GM23338 (cell line): ENCODE results near the gene CCDC93. TPM values are rescaled to one million over a fixed set of nuclear protein-coding genes. Genes with fewer than 3 reads are reported as not detected.

Experiments used
- ATAC-seq: fragments of 200-7000 bp; cut with Tn5 transposase; 3 replicates; pipeline ENCODE4 v1.9.1; 2020
- DNase-seq: peaks from one replicate; pipeline ENCODE4 v3.0.0-alpha.2; 2015; ENCODE audit warnings: low spot score
- H2AFZ ChIP-seq: fragments of 200-600 bp; sonication (generic); 2 replicates; pipeline ENCODE4 v1.8.0; 2016; ENCODE audit warnings: antibody characterized with exemption, mild to moderate bottlenecking, moderate library complexity
- H3F3A ChIP-seq: fragments of 200-600 bp; sonication (generic); replicated peaks from 2 replicates; pipeline ENCODE4 v1.8.0; 2017; ENCODE audit warnings: antibody characterized with exemption, mixed run types, low read depth
- H3K27ac ChIP-seq: fragments of 200-600 bp; sonication (generic); 2 replicates; pipeline ENCODE4 v1.6.1; 2016; ENCODE audit warnings: low read depth
- H3K27me3 ChIP-seq: fragments of 200-600 bp; sonication (generic); 2 replicates; pipeline ENCODE4 v1.8.0; 2016; ENCODE audit warnings: mild to moderate bottlenecking, mixed run types, moderate library complexity; ENCODE audit not compliant: insufficient read depth
- H3K36me3 ChIP-seq: fragments of 200-600 bp; sonication (generic); 2 replicates; pipeline ENCODE4 v1.8.0; 2016; ENCODE audit warnings: mild to moderate bottlenecking; ENCODE audit not compliant: insufficient read depth
- H3K4me1 ChIP-seq: fragments of 200-600 bp; sonication (generic); 2 replicates; pipeline ENCODE4 v1.8.0; 2016; ENCODE audit warnings: mild to moderate bottlenecking, moderate library complexity; ENCODE audit not compliant: insufficient read depth
- H3K4me2 ChIP-seq: fragments of 200-600 bp; sonication (generic); 2 replicates; pipeline ENCODE4 v1.7.1; 2017; ENCODE audit warnings: mixed run types
- H3K4me3 ChIP-seq: fragments of 200-600 bp; sonication (generic); 2 replicates; pipeline ENCODE4 v1.6.1; 2016; ENCODE audit warnings: mixed run types
- H3K79me2 ChIP-seq: fragments of 200-600 bp; sonication (generic); replicated peaks from 2 replicates; pipeline ENCODE4 v1.8.0; 2017; ENCODE audit warnings: mild to moderate bottlenecking; ENCODE audit not compliant: insufficient read depth
- H3K9me2 ChIP-seq: fragments of 200-600 bp; sonication (generic); 2 replicates; pipeline ENCODE4 v1.8.0; 2017; ENCODE audit not compliant: insufficient read depth
- H4K20me1 ChIP-seq: fragments of 200-600 bp; sonication (generic); replicated peaks from 2 replicates; pipeline ENCODE4 v1.8.0; 2017; ENCODE audit warnings: mild to moderate bottlenecking; ENCODE audit not compliant: insufficient read depth
- H3K27ac Mint-ChIP-seq: 2 replicates; pipeline ENCODE4 v1.8.0; 2020; ENCODE audit warnings: inconsistent platforms, mild to moderate bottlenecking, moderate library complexity, mixed read lengths
- H3K27me3 Mint-ChIP-seq: 3 replicates; pipeline ENCODE4 v1.8.0; 2022; ENCODE audit warnings: low read depth, mild to moderate bottlenecking, moderate library complexity, mixed read lengths, inconsistent platforms; ENCODE audit not compliant: insufficient read depth, poor library complexity
- H3K36me3 Mint-ChIP-seq: 3 replicates; pipeline ENCODE4 v1.8.0; 2021; ENCODE audit warnings: low read depth, mild to moderate bottlenecking, inconsistent platforms, moderate library complexity, mixed read lengths
- H3K4me1 Mint-ChIP-seq: 3 replicates; pipeline ENCODE4 v1.8.0; 2020; ENCODE audit warnings: mild to moderate bottlenecking, inconsistent platforms, mixed read lengths
- H3K4me3 Mint-ChIP-seq: 3 replicates; pipeline ENCODE4 v1.8.0; 2021; ENCODE audit warnings: moderate library complexity, mild to moderate bottlenecking, inconsistent platforms, mixed read lengths
- H3K9me3 Mint-ChIP-seq: 3 replicates; pipeline ENCODE4 v1.8.0; 2020; ENCODE audit warnings: moderate library complexity, mild to moderate bottlenecking, inconsistent platforms, mixed read lengths
- CREB1 ChIP-seq: fragments of 250-450 bp; sonication (Bioruptor Pico); IDR thresholded peaks from 2 replicates; pipeline ENCODE4 v1.5.0; 2020; ENCODE audit warnings: low read depth, mild to moderate bottlenecking, moderate library complexity
- CTCF ChIP-seq, 2 experiments: fragments of 200-600 bp in 1 of 2; sonication (generic) in 1 of 2; conservative IDR thresholded peaks; 2 replicates each; pipeline versions ENCODE4 v1.5.1 to v1.6.1; 2016 to 2017; ENCODE audit warnings: antibody characterized with exemption in 2 of 2, low read depth in 2 of 2, mild to moderate bottlenecking in 2 of 2, moderate library complexity in 1 of 2
- ETS1 ChIP-seq: IDR thresholded peaks from 2 replicates; pipeline ENCODE4 v1.6.1; 2016; ENCODE audit warnings: antibody characterized with exemption
- EZH2 ChIP-seq: fragments of 200-600 bp; sonication (generic); IDR thresholded peaks from one replicate; pipeline ENCODE4 v1.8.0; 2017; ENCODE audit warnings: antibody characterized with exemption, mild to moderate bottlenecking, low read depth; ENCODE audit not compliant: unreplicated experiment
- EZH2phosphoT487 ChIP-seq: fragments of 200-600 bp; sonication (generic); IDR thresholded peaks from one replicate; pipeline ENCODE4 v1.8.1; 2018; ENCODE audit warnings: antibody characterized with exemption; ENCODE audit not compliant: unreplicated experiment
- JUNB ChIP-seq: IDR thresholded peaks from one replicate; pipeline ENCODE4 v1.6.1; 2016; ENCODE audit warnings: antibody characterized with exemption; ENCODE audit not compliant: unreplicated experiment
- POLR2AphosphoS5 ChIP-seq: IDR thresholded peaks from 2 replicates; pipeline ENCODE4 v1.6.1; 2016; ENCODE audit warnings: antibody characterized with exemption, low read depth
- STAT1 ChIP-seq: IDR thresholded peaks from one replicate; pipeline ENCODE4 v1.6.1; 2016; ENCODE audit warnings: antibody characterized with exemption; ENCODE audit not compliant: unreplicated experiment
- ZNF114 ChIP-seq: fragments of 250-450 bp; sonication (Bioruptor Pico); IDR thresholded peaks from 2 replicates; pipeline ENCODE4 v1.5.0; 2020; ENCODE audit warnings: mild to moderate bottlenecking, moderate library complexity
- ZNF462 ChIP-seq: fragments of 250-450 bp; sonication (Bioruptor Pico); IDR thresholded peaks from 2 replicates; pipeline ENCODE4 v1.5.0; 2020; ENCODE audit warnings: mild to moderate bottlenecking, moderate library complexity
- polyA plus RNA-seq: library from polyadenylated mRNA; unstranded; fragments of >200 nt; fragmentation: Nextera tagmentation; extraction: Ambion mirVana; gene quantifications from 2 replicates; pipeline ENCODE4 v1.2.1, GENCODE V29; 2016
- total RNA-seq: library from RNA; depleted of rRNA; stranded (reverse); fragments of >200 nt; shearing (Covaris generic); gene quantifications from 2 replicates; pipeline ENCODE4 v1.2.3, GENCODE V29; 2014

Gene CCDC93
- total and polyA plus RNA-seq, 2 experiments from 2014 or later, result 13.1 to 16.8 TPM

- TF ChIP-seq ZNF462 (CRISPR knock-in tag) (no peak), POLR2AphosphoS5 (no peak), ZNF114 (no peak), EZH2 (no peak)
These were observed 61.2 kb downstream of the CCDC93 start (continued) for GRCh38 chr2:117952701-117953100.

- Histone ChIP-seq H3K9me2 (no peaks in the 10 kb centered on the region), H3K36me3 (peaks cover 8% of the 10 kb centered on the region; the same call in 1 of the 2 replicates), H3K27ac (no peak overlapping the region), H3K4me2 (no peak overlapping the region), H3K27me3 (no peaks in the 10 kb centered on the region), H4K20me1 (peaks cover 3% of the 10 kb centered on the region), H3F3A (no peaks in the 10 kb centered on the region), H2AFZ (no peak overlapping the region), H3K79me2 (no peaks in the 10 kb centered on the region), H3K4me3 (no peak overlapping the region), H3K4me1 (no peaks in the 10 kb centered on the region)
- no peak for ATAC-seq
- H3K27me3 Mint-ChIP-seq, result no peaks in the 10 kb centered on the region
- no peaks in the 10 kb centered on the region for H3K4me1 Mint-ChIP-seq
- H3K9me3 Mint-ChIP-seq, result no peaks in the 10 kb centered on the region
- no peak overlapping the region for H3K4me3 Mint-ChIP-seq
- peaks cover 24% of the 10 kb centered on the region; the same call in 2 of the 3 replicates for H3K36me3 Mint-ChIP-seq
- no peak for DNase-seq
- no peak overlapping the region for H3K27ac Mint-ChIP-seq
- TF ChIP-seq CREB1 (CRISPR knock-in tag), result no peak
- no peak for TF ChIP-seq ZNF114
- TF ChIP-seq POLR2AphosphoS5, result no peak
- no peak for TF ChIP-seq ETS1
- no peak for TF ChIP-seq STAT1
- no peak for TF ChIP-seq CTCF (conservative IDR thresholded peaks at IDR 0.05; ENCODE audit: low read depth in 2 of 2)
- no peak for TF ChIP-seq JUNB
- no peak for TF ChIP-seq EZH2phosphoT487
These were observed 61.6 kb downstream of the CCDC93 start for GRCh38 chr2:117952228-117952627.
